Stimulated activated CD4-positive, alpha-beta T cell treated with anti-CD3 and anti-CD28 coated beads, Interleukin-12 subunit alpha, Interleukin-12 subunit beta, amount 100 ng/mL, for 48 hours (primary cell): ENCODE measurements around the gene NEURL3.
A peak's percentile ranks its signal among the peaks of the same experiment; 100 is the strongest.
"Not testable (repeated sequence)": the region's sequence is repeated elsewhere in the genome, so short reads cannot be mapped to it uniquely, and the experiment has no call there.

Source experiments
- DNase-seq, 3 donors: peaks; one replicate each; pipeline ENCODE4 v3.0.0-alpha.2; 2020; ENCODE audit warnings: low read depth in 2 of 3, low spot score in 1 of 3

NEURL3 gene

GRCh38 chr2:96508521-96509113 is 3.5 kb upstream of the NEURL3 start:
- no peak for DNase-seq

DNA sequence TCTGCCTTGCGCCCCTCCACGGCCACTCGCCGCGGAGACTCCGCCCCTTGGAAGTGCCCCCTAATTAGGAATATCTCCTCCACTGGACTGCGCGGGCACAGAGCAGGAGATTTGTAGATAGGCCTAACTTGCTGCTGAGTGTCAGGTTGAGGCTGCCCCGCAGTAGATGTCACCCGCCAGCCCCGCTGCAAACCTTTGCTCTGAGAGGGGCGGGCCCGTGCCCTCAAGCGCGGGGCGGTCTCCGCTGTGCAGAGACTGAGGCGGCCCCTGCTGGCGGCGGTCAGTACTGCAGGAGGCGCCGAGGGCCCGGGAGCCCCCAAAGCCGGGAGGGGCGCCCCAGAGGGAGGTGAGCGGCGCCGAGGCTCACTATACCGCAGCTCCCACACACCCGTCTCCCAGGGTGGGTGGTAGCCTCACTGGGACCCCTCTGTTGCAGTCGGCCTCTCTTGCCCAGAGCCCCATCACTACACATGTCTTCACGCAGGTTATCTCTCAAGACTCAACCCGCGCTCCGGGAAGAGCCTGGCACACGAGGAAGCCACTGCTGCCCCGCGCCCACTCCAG is 2.9 kb upstream of the NEURL3 start:
- DNase-seq, result peak; percentile 67 to 88 (median 79)

- no peak for DNase-seq
These were observed 1.7 kb upstream of the NEURL3 start for GRCh38 chr2:96506907-96507240.

DNA sequence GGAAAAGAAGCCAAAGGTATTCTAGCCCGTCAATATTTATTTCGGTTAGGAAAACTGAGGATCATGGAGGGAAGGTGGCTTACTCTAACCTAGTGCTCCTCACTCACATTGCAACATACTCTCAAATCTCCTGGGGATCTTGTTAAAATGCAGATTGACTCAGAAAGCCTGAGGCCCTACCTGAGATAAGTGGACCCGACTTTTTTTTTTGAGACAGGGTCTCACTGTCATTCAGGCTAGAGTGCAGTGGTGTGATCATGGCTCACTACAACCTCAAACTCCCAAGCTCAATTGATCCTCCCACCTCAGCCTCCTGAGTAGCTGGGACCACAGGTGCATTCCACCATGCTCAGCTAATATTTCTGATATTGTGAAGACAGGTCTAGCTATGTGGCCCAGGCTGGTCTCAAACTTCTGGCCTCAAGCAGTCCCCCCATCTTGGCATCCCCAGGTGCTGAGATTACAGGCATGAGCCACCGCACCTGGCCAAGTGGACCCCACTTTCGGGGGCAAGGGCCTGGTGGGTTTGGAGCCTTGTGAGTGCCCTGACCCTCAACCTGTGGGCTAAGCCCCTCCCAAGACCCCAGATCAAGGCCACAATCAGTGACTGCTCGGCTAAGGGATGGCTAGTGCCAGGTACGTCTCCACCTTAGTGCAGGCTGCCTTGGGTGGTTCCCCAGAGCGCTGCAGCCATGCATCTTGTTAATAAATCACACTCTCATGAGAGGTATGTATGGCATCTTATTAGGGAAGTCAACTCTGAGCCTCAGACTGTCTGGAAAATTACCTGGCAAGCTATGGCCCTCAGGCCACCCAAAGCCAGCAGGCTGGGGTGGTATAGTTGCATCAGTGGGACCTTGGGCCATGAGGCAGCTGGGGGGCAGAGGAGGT is 1.1 kb upstream of the NEURL3 start:
- no peak for DNase-seq

- no peak for DNase-seq
These were observed 1.4 kb downstream of the NEURL3 start for GRCh38 chr2:96503637-96504243.

- no peak for DNase-seq
These were observed 2.1 kb downstream of the NEURL3 start for GRCh38 chr2:96502891-96503636.

- DNase-seq, result no peak
These were observed 3.0 kb downstream of the NEURL3 start for GRCh38 chr2:96501886-96502810.

- DNase-seq, result no peak
These were observed 3.7 kb downstream of the NEURL3 start for GRCh38 chr2:96501471-96501874.

GRCh38 chr2:96500385-96501066 is 4.6 kb downstream of the NEURL3 start:
- no peak for DNase-seq

GRCh38 chr2:96499061-96499960 is 5.8 kb downstream of the NEURL3 start:
- no peak for DNase-seq

GRCh38 chr2:96498611-96499010 is 6.5 kb downstream of the NEURL3 start:
- not testable (repeated sequence) for DNase-seq

DNA sequence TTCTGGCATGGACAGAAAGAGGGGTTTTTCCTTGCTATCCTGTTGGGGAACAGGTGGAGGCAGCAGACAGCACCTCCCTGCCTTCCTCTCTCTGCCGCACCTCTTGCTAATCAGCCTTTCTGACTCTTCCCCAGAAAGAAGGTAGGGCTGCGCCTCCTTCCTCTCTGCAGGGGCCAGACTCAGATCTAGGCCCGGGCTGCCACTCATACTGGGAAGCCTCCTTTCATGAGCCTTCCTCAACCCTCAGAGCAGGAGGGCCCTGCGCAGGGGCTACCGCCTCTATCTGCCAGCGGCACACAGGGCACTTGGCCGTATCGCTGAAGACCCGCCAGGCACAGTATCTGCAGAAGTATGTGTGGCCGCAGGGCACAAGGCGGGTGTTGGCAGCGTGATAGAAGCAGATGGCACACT is 7.1 kb downstream of the NEURL3 start:
- no peak for DNase-seq

DNA sequence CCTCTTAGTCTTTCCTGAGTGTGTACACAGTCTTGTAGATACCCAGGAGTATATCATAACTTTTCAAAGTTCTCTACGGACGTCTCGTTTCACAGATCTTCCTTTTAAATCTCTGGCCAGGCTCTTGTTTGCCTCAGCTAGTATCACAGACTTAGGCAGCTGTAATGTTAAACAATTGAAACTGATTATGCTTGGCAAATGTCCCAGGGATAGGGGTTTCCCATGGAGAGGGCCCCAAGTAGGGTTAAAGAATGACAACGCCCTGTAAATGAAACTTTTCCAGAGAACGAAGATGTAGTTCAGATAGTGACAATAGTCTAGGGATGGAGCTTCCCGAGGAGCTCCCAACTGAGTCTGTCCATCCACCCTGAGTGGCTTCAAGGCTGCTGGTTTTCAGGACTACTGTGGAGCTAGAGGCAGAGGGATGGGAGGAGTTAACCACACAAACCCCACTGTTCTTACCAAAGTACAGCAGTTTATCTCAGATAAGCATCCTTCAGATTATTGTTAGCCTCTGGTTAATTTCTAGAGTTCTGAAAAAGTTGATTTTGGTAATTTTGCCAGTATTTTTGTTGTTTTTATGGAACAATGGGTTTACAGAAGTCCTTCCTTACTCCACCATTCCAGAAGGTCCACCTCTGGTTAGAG is 9.1 kb downstream of the NEURL3 start:
- DNase-seq, result no peak

- no peak for DNase-seq
These were observed 11.0 kb downstream of the NEURL3 start for GRCh38 chr2:96494188-96494587.

DNA sequence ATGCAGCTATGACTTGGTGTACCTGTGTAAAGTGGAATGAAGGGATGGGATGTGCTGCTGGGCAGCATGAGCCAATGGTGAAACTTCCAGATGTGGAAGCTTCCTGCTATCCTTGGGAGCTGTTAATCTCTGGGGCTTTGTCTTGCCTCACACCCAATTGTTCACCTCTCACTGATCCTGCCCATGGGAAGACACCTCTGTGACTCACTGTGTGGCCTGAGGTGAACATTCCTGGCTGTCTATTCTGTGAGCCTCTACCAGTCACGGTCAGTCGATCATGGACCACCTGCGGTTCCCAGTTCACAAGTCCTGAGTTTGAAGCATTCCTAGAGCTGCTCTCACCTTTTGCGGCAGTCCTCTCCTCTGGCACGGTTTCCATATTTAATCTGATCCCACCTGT is 12.1 kb downstream of the NEURL3 start:
- DNase-seq, result no peak

DNA sequence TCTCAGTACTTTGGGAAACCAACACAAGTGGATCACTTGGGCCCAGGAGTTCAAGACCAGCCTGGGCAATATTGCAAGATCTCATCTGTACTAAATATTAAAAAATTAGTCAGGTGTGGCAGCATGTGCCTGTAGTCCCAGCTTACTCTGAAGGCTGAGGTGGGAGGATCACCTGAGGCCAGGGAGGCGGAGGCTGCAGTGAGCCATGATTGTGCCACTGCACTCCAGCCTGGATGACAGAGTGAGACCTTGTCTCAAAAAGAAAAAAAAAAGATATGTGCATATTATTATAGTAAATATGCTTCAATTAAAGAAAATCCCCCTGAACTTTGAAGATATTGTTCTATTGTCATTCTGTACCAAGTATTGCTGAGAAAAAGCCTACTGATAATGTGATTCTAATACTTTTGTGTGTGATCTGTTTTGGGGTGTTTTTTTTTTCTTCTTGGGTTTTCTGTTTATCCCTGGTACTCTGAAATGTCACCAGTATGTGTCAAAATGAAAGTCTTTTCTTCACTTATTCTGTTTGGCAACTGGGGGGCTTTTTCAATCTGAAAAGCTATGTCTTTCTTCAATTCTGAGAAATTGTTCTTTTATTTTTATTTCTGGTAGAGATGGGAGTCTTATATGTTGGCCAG is 13.2 kb downstream of the NEURL3 start:
- DNase-seq, result no peak

DNA sequence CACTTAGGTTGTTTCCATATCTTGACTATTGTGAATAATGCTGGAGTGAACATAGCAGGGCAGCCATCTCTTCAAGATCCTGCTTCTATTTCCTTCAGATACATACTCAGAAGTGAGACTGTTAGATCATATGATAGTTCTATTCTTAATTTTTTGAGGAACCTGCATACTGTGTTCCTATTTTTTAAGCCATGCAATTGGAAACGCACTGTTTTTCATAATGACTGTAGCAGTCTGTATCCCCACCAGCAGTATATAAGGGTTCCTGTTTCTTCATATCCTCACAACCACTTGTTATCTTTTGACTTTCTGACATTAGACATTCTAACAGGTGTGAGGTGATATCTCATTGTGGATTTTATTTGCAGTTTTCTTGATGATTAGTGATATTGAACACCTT is 15.5 kb downstream of the NEURL3 start:
- DNase-seq, result no peak

- DNase-seq, result no peak
These were observed 15.9 kb downstream of the NEURL3 start for GRCh38 chr2:96489261-96489660.
